Naive thymus-derived CD8-positive, alpha-beta T cell (primary cell): Measurements from ENCODE around the gene NUDT14. TPM values are rescaled to one million over a fixed set of nuclear protein-coding genes. Genes with fewer than 3 reads are reported as not detected.

ENCODE experiments used
- ATAC-seq, 2 donors: fragments of 150-1000 bp; cut with Tn5 transposase in 1 of 2; sonication (Bioruptor Pico), chemical (Tn5 transposase) in 1 of 2; 1 replicate in 1 of 2; 2 replicates in 1 of 2; pipeline ENCODE4 v1.10.0; 2021; ENCODE audit warnings: mild to moderate bottlenecking in 2 of 2, moderate library complexity in 2 of 2
- POLR2A ChIA-PET: fragments of 350-600 bp; sonication (Branson Sonifier 250); formaldehyde crosslinking; loops from one replicate; lab custom pipeline; 2021; ENCODE audit warnings: antibody characterized with exemption; lab: Charles Lee
- DNase-seq, 10 donors: peaks; one replicate each; pipeline versions ENCODE4 v3.0.0 to v3.0.0-alpha.2; 2020 to 2022
- H3K27ac Mint-ChIP-seq, 10 donors: one replicate each; pipeline ENCODE4 v1.8.0; 2020 to 2022; ENCODE audit warnings: mild to moderate bottlenecking in 10 of 10, mixed read lengths in 10 of 10, moderate library complexity in 4 of 10, inconsistent platforms in 1 of 10
- H3K27me3 Mint-ChIP-seq, 5 donors: one replicate each; pipeline ENCODE4 v1.8.0; 2021 to 2022; ENCODE audit warnings: mixed read lengths in 5 of 5
- H3K36me3 Mint-ChIP-seq, 3 donors: one replicate each; pipeline ENCODE4 v1.8.0; 2020 to 2022; ENCODE audit warnings: mixed read lengths in 3 of 3, mild to moderate bottlenecking in 2 of 3, inconsistent platforms in 1 of 3
- H3K4me1 Mint-ChIP-seq, 4 donors: one replicate each; pipeline ENCODE4 v1.8.0; 2021 to 2022; ENCODE audit warnings: mixed read lengths in 4 of 4
- H3K4me3 Mint-ChIP-seq, 10 donors: one replicate each; pipeline ENCODE4 v1.8.0; 2020 to 2022; ENCODE audit warnings: mild to moderate bottlenecking in 10 of 10, mixed read lengths in 10 of 10, moderate library complexity in 6 of 10, inconsistent platforms in 1 of 10
- H3K9me3 Mint-ChIP-seq, 9 donors: one replicate each; pipeline ENCODE4 v1.8.0; 2020 to 2022; ENCODE audit warnings: mixed read lengths in 9 of 9, mild to moderate bottlenecking in 3 of 9, inconsistent platforms in 1 of 9, moderate library complexity in 1 of 9
- polyA plus RNA-seq, 3 donors: library from polyadenylated mRNA; unstranded; fragments of 300-500 nt; fragmentation: Illumina TruSeq; gene quantifications; one replicate each; pipeline ENCODE4 v1.2.3, GENCODE V29; 2021
- total RNA-seq, 8 experiments: library from RNA in 2 of 8; stranded (reverse) in 2 of 8; gene quantifications; one replicate each; pipeline ENCODE4 v1.2.3 and lab custom pipeline; 2021 to 2026

NUDT14 gene
- total and polyA plus RNA-seq, 5 experiments from 2014 or later: 9.5 to 18.8 (median 10.8) TPM

DNA sequence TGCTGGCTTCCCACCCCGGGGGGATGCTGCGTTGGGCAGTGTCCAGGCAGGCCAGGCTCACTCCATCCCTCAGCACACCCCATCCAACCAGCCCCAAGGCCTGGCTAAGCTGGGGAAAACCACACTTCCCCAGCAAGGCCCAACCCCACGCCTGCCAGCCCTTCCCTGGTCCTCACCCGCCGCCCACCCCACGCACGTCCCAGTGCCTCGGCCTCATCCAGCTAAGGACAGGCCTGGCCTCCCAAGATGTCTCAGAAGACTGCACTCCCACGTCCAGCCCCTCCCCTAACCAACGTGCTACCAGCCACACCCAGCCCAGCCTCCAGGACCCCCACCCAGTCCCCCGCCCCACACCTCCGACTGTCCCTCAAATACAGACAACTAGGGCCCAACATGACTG is 22.3 kb downstream of the NUDT14 start:
- ATAC-seq (no peak), DNase-seq (no peak)
- no peak overlapping the region for H3K4me3 Mint-ChIP-seq
- H3K27me3 Mint-ChIP-seq: peaks cover 0 to 3% (median 0%) of the 10 kb centered on the region in 5 donors
- peaks cover 0 to 2% (median 0%) of the 10 kb centered on the region in 4 donors for H3K4me1 Mint-ChIP-seq
- no peaks in the 10 kb centered on the region for H3K9me3 Mint-ChIP-seq
- H3K36me3 Mint-ChIP-seq: peaks cover 0 to 2% (median 0%) of the 10 kb centered on the region in 3 donors
- POLR2A ChIA-PET: no interaction called here
- no peak overlapping the region for H3K27ac Mint-ChIP-seq

DNA sequence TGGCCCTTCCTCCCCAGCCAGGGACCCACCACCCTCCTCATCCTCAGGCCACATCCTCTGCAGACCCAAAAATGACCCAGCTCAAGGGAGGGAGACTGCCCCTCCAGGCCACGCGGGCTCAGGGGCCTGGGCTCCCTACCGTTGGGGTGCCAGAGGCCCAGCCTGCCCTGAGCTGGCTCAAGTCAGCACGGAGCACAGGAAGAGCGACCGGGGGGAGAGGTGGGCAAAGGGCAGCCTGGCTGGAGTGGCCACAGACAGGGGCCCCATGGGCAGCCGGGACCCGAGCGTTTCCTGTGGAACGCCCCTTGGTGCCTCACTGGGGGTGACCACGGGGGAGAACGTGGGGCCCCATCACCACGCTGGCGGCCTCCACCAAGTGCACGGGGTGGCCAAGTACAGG is 23.2 kb downstream of the NUDT14 start:
- POLR2A ChIA-PET: no interaction called here
- no peak overlapping the region for H3K4me3 Mint-ChIP-seq
- no peak overlapping the region for H3K27ac Mint-ChIP-seq

GRCh38 chr14:105156414-105157375 is 24.4 kb downstream of the NUDT14 start:
- DNase-seq (no peak), ATAC-seq (no peak)
- Mint-ChIP-seq H3K4me3 (no peak overlapping the region), H3K27ac (no peak overlapping the region), H3K27me3 (peaks cover 0 to 3% (median 0%) of the 10 kb centered on the region in 5 donors), H3K36me3 (peaks cover 0 to 2% (median 0%) of the 10 kb centered on the region in 3 donors), H3K9me3 (no peaks in the 10 kb centered on the region), H3K4me1 (peaks cover 0 to 2% (median under 1%) of the 10 kb centered on the region in 4 donors)
- POLR2A ChIA-PET: interaction anchor here (0.5 kb wide), 1 partner anchor 103 kb away, joined by 3 read pairs; no protein-coding TSS in a partner anchor

More for the DNA sequence above, 23.2 kb downstream of the NUDT14 start:
- DNase-seq: no peak
- peaks cover 0 to 2% (median 0%) of the 10 kb centered on the region in 3 donors for H3K36me3 Mint-ChIP-seq
- ATAC-seq: no peak
- H3K27me3 Mint-ChIP-seq: peaks cover 0 to 3% (median 0%) of the 10 kb centered on the region in 5 donors
- H3K4me1 Mint-ChIP-seq: peaks cover 0 to 2% (median under 1%) of the 10 kb centered on the region in 4 donors
- no peaks in the 10 kb centered on the region for H3K9me3 Mint-ChIP-seq

- H3K4me3 Mint-ChIP-seq: no peak overlapping the region
- peaks cover 0 to 3% (median 0%) of the 10 kb centered on the region in 5 donors for H3K27me3 Mint-ChIP-seq
- POLR2A ChIA-PET: interaction anchor here (0.5 kb wide), 1 partner anchor 102 kb away, joined by 3 read pairs; no protein-coding TSS in a partner anchor
- H3K27ac Mint-ChIP-seq: no peak overlapping the region
- ATAC-seq: no peak
- no peak for DNase-seq
- H3K4me1 Mint-ChIP-seq: peaks cover 0 to 2% (median under 1%) of the 10 kb centered on the region in 4 donors
- H3K9me3 Mint-ChIP-seq: no peaks in the 10 kb centered on the region
- peaks cover 0 to 2% (median 0%) of the 10 kb centered on the region in 3 donors for H3K36me3 Mint-ChIP-seq
Observed at GRCh38 chr14:105155681-105156413, 25.3 kb downstream of the NUDT14 start.

- Mint-ChIP-seq H3K9me3 (no peaks in the 10 kb centered on the region), H3K27ac (no peak overlapping the region), H3K27me3 (peaks cover 0 to 3% (median 0%) of the 10 kb centered on the region in 5 donors), H3K36me3 (peaks cover 0 to 2% (median 0%) of the 10 kb centered on the region in 3 donors), H3K4me1 (peaks cover 0 to 2% (median under 1%) of the 10 kb centered on the region in 4 donors), H3K4me3 (no peak overlapping the region)
- no peak for ATAC-seq
- POLR2A ChIA-PET: no interaction called here
- DNase-seq: no peak
Observed at GRCh38 chr14:105155071-105155651, 26.0 kb downstream of the NUDT14 start.

DNA sequence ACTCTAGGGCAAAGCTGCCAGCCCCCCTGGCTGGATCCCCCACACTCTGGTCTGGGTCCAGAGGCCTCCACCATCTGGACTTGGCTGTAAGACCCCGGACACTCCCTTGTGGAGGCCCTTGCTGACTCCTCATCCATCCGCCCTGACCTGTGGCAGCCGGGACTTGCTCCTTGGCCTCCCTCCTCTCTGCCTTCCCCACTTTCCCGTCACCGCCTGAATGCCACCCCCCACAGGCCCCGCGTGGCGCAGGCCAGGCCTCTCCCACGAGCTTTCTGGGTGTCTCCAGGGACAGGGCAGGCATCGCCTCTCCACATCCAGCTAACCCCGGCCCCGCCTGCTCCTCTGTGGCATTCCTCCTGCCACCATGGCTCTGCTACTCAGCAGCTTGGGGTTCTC is 26.6 kb downstream of the NUDT14 start:
- POLR2A ChIA-PET: no interaction called here

DNA sequence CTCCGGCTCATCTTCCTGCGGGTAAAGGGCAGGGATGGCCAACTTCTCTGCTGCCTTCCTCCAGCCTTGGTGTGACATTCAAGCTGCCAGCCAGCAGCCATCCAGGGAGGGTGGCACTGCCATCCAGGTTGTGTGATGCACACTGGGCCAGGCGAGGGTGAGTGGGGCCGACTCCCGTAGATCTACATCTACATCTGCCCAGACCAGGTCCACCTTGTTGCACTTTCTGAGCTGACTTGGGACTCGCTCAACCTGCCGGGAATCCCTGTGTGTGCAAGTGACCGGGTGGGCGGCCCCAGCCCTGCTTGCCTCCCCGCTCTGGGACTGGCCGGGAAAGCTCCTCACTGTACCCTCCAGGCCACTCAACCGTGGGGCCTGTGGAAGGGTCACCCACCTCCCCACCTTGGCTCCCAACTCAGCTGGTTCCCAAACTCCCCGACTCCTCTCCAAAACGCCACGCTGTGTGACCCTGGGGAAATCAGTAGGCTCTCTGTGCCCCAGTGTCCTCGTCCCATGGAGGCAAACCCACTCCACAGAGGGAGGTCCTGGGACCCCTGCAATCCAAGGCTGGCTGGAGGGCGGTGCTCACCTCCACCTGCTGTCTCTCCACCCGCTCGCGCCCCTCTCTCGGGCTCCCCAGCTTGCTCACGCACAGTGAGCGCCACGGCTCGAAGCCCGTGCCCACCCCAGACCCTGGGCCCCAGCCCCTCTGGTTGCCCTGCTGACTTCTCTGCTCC is 27.2 kb downstream of the NUDT14 start:
- H3K36me3 Mint-ChIP-seq: peaks cover 0 to 2% (median 0%) of the 10 kb centered on the region in 3 donors
- DNase-seq (peak in 1 of 10 donors; percentile 5), ATAC-seq (no peak)
- H3K4me1 Mint-ChIP-seq: peaks cover 0 to 2% (median under 1%) of the 10 kb centered on the region in 4 donors
- POLR2A ChIA-PET: no interaction called here
- H3K27me3 Mint-ChIP-seq: peaks cover 0 to 3% (median 0%) of the 10 kb centered on the region in 5 donors
- H3K9me3 Mint-ChIP-seq: no peaks in the 10 kb centered on the region
- H3K4me3 Mint-ChIP-seq: no peak overlapping the region
- H3K27ac Mint-ChIP-seq: no peak overlapping the region

More for the DNA sequence above, 26.6 kb downstream of the NUDT14 start:
- DNase-seq (no peak), ATAC-seq (no peak)
- H3K27ac Mint-ChIP-seq: no peak overlapping the region
- peaks cover 0 to 3% (median 0%) of the 10 kb centered on the region in 5 donors for H3K27me3 Mint-ChIP-seq
- H3K9me3 Mint-ChIP-seq: no peaks in the 10 kb centered on the region
- H3K36me3 Mint-ChIP-seq: peaks cover 0 to 2% (median 0%) of the 10 kb centered on the region in 3 donors
- H3K4me1 Mint-ChIP-seq: peaks cover 0 to 2% (median under 1%) of the 10 kb centered on the region in 4 donors
- H3K4me3 Mint-ChIP-seq: no peak overlapping the region

DNA sequence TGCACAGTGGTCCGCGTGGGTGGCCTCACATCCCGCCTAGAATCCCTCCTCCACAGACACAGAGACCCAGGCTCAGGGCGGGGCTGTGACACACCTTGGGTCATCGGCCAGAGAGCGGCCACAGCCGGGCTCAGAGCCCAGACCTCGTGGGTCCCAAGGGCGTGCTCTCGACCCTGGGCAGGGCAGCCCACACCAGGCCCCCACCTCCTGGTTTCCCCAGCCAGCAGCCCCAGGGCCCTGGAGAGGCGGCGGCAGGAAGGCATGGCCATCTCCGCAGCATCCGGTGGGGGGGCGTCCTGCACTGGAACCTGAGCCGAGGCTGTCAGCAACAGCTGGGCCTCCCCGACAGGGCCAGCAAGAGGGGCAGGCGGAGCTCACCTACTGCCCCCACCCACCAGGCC is 27.8 kb downstream of the NUDT14 start:
- peaks cover 0 to 2% (median 0%) of the 10 kb centered on the region in 3 donors for H3K36me3 Mint-ChIP-seq
- H3K4me3 Mint-ChIP-seq: no peak overlapping the region
- POLR2A ChIA-PET: no interaction called here
- ATAC-seq (no peak), DNase-seq (peak in 1 of 10 donors; percentile 7)
- H3K27ac Mint-ChIP-seq: no peak overlapping the region
- H3K4me1 Mint-ChIP-seq: peaks cover 0 to 2% (median under 1%) of the 10 kb centered on the region in 4 donors
- peaks cover 0 to 3% (median 0%) of the 10 kb centered on the region in 5 donors for H3K27me3 Mint-ChIP-seq
- no peaks in the 10 kb centered on the region for H3K9me3 Mint-ChIP-seq

DNA sequence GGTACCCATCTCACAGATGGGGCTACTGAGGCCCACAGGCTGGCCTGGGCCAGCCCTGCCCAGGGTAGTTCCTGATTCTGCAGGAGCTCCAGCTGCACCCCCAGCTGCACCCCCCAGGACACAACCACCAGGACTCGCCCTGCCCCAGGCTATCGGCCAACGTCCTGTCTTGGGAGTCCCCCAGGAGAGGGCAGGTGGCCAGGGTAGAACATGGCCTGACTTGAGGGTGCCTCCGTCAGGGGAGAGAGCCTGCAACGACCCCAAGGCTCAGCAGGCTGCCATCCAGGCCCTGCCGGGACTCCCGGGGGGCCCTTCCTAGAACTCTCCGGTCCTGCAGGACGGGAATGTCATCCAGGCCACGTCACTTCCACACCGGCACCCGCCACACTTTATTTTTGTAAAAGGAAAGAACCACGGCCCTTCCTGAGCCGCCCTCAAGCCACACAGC is 28.3 kb downstream of the NUDT14 start:
- ATAC-seq (no peak), DNase-seq (no peak)
- Mint-ChIP-seq H3K4me3 (no peak overlapping the region), H3K27ac (no peak overlapping the region), H3K27me3 (peaks cover 0 to 3% (median 0%) of the 10 kb centered on the region in 5 donors), H3K9me3 (no peaks in the 10 kb centered on the region), H3K4me1 (peaks cover 0 to 2% (median under 1%) of the 10 kb centered on the region in 4 donors), H3K36me3 (peaks cover 0 to 2% (median 0%) of the 10 kb centered on the region in 3 donors)
- POLR2A ChIA-PET: no interaction called here

- H3K9me3 Mint-ChIP-seq: no peaks in the 10 kb centered on the region
- peak in 2 of 10 donors; percentile 4 to 57 for DNase-seq
- POLR2A ChIA-PET: no interaction called here
- peaks cover 0 to 2% (median under 1%) of the 10 kb centered on the region in 4 donors for H3K4me1 Mint-ChIP-seq
- peaks cover 0 to under 1% (median 0%) of the 10 kb centered on the region in 5 donors for H3K27me3 Mint-ChIP-seq
- no peak overlapping the region for H3K27ac Mint-ChIP-seq
- no peak overlapping the region for H3K4me3 Mint-ChIP-seq
- no peak for ATAC-seq
- H3K36me3 Mint-ChIP-seq: peaks cover 0 to under 1% (median 0%) of the 10 kb centered on the region in 3 donors
Observed at GRCh38 chr14:105151838-105152793, 29.0 kb downstream of the NUDT14 start.
